Stimulated activated CD8-positive, alpha-beta memory T cell treated with anti-CD3 and anti-CD28 coated beads, Interleukin-4, amount 100 ng/mL, for 24 hours (primary cell): Measurements from ENCODE around the gene RPAP2.
A peak's percentile ranks its signal among the peaks of the same experiment; 100 is the strongest.
"Not testable (repeated sequence)": the region's sequence is repeated elsewhere in the genome, so short reads cannot be mapped to it uniquely, and the experiment has no call there.

Experiments
- DNase-seq: peaks from one replicate; pipeline ENCODE4 v3.0.0-alpha.2; 2020; ENCODE audit warnings: low read depth

The RPAP2 gene

DNA sequence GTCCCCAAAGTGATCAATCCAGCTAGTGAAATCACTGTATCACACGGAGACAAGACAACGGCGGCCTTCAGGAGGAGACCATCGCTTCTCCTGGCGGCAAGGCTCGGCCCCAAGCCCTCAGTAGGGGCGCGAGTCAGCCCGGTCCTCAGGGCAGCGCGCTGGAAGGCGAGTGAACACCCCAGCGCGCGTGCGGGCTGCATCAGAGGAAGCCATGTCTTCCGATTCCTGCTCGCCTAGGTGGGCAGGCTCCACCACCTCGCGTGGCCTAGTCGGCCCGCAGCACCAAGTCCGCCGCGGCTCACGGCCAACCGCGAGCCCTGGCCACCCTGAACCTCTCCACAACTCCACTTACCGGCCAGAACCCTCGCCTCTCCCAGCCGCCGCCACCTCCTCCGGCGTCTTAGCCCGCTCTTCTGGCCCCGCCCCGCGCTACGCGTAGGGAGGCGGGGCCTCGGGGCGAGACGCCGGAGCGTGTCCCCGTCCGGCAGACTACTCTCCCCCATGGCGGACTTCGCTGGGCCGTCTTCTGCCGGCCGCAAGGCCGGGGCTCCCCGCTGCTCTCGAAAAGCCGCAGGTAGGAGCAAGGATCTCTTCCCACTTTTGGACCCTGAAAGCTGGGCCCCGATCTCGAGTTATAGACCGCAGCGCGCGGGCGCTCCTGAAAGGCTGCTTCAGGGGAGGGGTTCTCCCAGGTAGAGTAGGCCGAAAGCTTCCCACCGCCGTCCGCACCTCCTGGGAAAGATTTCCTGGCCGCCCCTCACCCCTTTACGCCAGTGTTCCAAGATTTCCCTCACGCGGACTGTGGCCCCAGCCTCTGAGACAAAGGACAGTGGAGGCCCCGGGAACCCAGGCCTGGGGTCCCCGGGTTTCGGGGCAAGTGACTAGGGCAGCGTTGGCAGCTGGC, at the start of gene RPAP2, which contains the start of gene GLMN:
RPAP2 (plus strand) TSS at position 487 of the 904 bp plus-strand sequence; CDS start at position 502, 15 bp downstream.
GLMN (minus strand) TSS at position 415 of the 904 bp plus-strand sequence. CDS start 988 bp downstream, outside the sequence.
- DNase-seq: peak; percentile 54

DNA sequence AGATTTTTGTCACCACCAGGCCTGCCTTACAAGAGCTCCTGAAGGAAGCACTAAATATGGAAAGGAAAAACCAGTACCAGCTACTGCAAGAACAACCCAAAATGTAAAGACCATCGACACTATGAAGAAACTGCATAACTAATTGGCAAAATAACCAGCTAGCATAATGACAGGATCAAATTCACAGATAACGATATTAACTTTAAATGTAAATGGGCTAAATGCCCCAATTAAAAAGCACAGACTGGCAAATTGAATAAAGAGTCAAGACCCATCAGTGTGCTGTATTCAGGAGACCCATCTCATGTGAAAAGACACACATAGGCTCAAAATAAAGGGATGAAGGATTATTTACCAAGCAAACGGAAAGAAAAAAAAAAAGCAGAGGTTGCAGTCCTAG, 44.1 kb upstream of the RPAP2 start:
- not testable (repeated sequence) for DNase-seq

- DNase-seq: no peak
These were observed 39.5 kb upstream of the RPAP2 start for GRCh38 chr1:92259350-92259749.

GRCh38 chr1:92262516-92262915, 36.3 kb upstream of the RPAP2 start:
- DNase-seq: no peak

GRCh38 chr1:92273039-92273438, 25.8 kb upstream of the RPAP2 start:
- DNase-seq: no peak

- DNase-seq: no peak
These were observed 23.9 kb upstream of the RPAP2 start for GRCh38 chr1:92274939-92275338.

DNA sequence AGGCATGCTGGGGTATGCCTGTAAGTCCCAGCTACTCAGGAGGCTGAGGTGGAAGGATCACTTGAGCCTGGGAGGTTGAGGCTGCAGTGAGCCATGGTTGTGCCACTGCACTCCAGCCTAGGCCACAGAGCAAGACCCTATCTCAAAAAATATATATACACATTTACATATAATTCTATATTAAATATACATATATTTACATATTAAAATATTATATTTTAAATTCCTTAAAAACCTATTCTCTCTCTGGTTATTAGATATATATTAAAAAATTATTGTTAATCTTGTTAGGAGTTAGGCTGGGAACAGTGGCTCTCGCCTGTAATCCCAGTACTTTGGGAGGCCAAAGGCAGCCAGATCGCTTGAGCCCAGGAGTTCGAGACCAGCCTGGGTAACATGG, 22.8 kb upstream of the RPAP2 start:
- no peak for DNase-seq

- DNase-seq: no peak
These were observed 21.6 kb upstream of the RPAP2 start for GRCh38 chr1:92277105-92277723.

DNA sequence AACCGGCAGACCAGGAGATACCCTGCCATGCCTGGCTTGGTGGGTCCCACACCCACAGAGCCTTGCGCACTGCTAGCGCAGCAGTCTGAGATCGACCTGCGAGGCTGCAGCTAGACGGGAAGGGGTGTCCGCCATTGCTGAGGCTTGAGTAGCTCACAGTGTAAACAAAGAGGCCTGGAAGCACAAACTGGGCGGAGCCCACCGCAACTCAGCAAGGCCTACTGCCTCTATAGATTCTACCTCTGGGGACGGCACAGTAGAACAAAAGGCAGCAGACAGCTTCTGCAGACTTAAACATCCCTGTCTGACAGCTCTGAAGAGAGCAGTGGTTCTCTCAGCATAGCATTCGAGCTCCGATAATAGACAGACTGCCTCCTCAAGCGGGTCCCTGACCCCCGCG, 19.1 kb upstream of the RPAP2 start:
- not testable (repeated sequence) for DNase-seq

DNA sequence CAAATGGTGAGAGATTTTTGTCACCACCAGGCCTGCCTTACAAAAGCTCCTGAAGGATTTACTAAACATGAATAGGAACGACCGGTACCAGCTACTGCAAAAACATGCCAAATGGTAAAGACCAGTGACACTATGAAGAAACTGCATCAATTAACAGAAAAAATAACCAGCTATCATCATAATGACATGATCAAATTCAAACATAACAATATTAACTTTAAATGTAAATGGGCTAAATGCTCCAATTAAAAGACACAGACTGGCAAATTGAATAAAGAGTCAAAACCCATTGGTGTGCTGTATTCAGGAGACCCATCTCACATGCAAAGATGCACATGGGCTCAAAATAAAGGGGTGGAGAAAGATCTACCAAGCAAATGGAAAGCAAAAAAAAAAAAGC, 17.4 kb upstream of the RPAP2 start:
- not testable (repeated sequence) for DNase-seq

- DNase-seq: no peak
These were observed 7.4 kb upstream of the RPAP2 start for GRCh38 chr1:92291372-92291999.

- no peak for DNase-seq
These were observed 666 bp upstream of the RPAP2 start for GRCh38 chr1:92298213-92298572.

DNA sequence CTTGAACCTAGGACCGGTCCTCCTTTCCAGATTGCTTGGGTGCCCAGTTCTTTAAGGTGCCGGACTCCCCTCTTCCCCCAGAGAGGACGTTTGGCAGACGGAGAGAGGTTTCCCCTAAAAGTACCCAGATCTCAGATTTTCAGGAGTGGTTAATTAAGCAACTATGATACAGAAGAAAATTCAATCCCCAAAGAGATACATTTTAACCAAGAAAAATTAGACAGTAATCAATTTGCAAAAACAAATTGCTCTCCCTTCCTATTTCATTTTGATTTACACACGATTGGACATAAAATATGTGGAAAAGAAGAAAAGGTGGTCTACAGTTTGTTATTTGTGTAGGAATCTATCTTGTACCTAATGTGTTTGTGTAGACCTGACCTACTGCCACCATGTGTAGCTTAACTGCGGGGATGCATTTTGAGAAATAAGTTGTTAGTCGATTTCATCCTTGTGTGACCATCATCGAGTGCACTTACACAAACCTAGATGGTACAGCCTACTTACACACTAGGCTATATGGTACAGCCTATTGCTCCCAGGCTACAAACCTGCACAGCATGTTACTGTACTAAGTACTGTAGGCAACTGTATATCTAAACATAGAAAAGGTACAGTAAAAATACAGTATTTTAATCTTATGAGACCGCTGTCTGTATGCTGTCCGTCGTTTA, 755 bp downstream of the RPAP2 start:
- DNase-seq: no peak

- no peak for DNase-seq
These were observed 2.2 kb downstream of the RPAP2 start for GRCh38 chr1:92301021-92301420.

- DNase-seq: no peak
These were observed 7.2 kb downstream of the RPAP2 start for GRCh38 chr1:92306020-92306419.

DNA sequence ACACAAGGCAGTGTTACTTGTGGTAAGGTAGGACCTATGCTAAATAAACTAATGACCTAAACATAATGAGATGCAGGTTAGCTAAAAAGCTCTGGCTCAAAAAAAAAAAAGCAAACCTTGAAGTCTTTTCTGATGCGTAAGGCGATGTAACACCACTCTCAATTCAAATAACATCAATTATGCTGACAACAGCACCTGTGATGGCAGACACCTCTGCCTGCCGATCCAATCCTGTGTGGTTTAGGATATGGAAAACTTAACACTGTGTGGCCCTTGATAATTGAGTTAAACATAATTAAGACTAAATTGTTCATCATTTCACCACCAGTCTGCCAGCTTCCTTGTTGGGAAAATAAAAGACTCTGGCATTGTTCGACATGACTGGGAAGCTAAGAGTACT, 9.1 kb downstream of the RPAP2 start:
- DNase-seq: no peak

DNA sequence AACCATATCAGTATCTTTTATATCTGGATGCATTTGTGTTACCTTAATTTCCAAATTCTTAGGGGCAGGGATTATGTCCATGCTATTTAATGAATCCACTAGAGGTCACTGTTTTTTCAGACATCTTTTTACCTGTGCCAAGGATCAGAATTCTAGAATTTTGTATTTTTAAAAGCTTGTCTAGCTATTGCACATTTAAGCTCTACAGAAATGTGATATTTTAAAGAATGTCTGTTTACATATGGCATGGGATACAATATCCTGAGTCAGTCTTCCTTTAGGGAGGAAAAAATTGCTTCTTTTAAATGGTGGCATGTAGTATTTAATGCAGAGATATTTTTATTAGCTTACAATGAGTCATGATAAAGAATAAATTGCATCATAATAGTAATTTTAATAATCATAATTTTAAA, 11.3 kb downstream of the RPAP2 start:
- no peak for DNase-seq

- no peak for DNase-seq
These were observed 15.2 kb downstream of the RPAP2 start for GRCh38 chr1:92314024-92314423.

GRCh38 chr1:92315766-92316599, 17.1 kb downstream of the RPAP2 start:
- DNase-seq: no peak

GRCh38 chr1:92317836-92318493, 19.1 kb downstream of the RPAP2 start:
- no peak for DNase-seq
